ENCODE results near the gene TRERF1.

TRERF1 gene

GRCh38 chr6:42365021-42365420 lies 86.7 kb downstream of the TRERF1 start:
- no peaks in the 10 kb centered on the region for H3K79me2 ChIP-seq (ENCODE audit: insufficient read depth, low read length)
- no peaks in the 10 kb centered on the region for H4K20me1 ChIP-seq (ENCODE audit: insufficient read depth, low read length)
- TF ChIP-seq EZH2 (IDR thresholded peaks at IDR 0.05; ENCODE audit: borderline replicate concordance, low read length) = no peak
- TF ChIP-seq, protein P1, sequence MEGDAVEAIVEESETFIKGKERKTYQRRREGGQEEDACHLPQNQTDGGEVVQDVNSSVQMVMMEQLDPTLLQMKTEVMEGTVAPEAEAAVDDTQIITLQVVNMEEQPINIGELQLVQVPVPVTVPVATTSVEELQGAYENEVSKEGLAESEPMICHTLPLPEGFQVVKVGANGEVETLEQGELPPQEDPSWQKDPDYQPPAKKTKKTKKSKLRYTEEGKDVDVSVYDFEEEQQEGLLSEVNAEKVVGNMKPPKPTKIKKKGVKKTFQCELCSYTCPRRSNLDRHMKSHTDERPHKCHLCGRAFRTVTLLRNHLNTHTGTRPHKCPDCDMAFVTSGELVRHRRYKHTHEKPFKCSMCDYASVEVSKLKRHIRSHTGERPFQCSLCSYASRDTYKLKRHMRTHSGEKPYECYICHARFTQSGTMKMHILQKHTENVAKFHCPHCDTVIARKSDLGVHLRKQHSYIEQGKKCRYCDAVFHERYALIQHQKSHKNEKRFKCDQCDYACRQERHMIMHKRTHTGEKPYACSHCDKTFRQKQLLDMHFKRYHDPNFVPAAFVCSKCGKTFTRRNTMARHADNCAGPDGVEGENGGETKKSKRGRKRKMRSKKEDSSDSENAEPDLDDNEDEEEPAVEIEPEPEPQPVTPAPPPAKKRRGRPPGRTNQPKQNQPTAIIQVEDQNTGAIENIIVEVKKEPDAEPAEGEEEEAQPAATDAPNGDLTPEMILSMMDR (IDR thresholded peaks at IDR 0.05; ENCODE audit: low read length) = no peak
- no peak overlapping the region for H2AFZ ChIP-seq (ENCODE audit: low read length)
- H3K9me2 ChIP-seq (ENCODE audit: low read depth, low read length) = no peaks in the 10 kb centered on the region
- peaks cover 13% of the 10 kb centered on the region for H3K4me1 ChIP-seq (ENCODE audit: insufficient read depth, low read length, severe bottlenecking)
- no peaks in the 10 kb centered on the region; the same call in 1 of the 2 replicates for H3K27me3 ChIP-seq (ENCODE audit: insufficient read depth, low read length)
- no peaks in the 10 kb centered on the region for H3K36me3 ChIP-seq (ENCODE audit: insufficient read depth, low read length)
- no peaks in the 10 kb centered on the region for H3F3A ChIP-seq (ENCODE audit: insufficient read depth, low read length)
- H3K4me3 ChIP-seq (ENCODE audit: low read depth, low read length, poor library complexity, severe bottlenecking) = no peak overlapping the region
- H3K4me2 ChIP-seq (ENCODE audit: low read length) = no peak overlapping the region
- H3K9me3 ChIP-seq (ENCODE audit: low read length) = no peaks in the 10 kb centered on the region
- no peak overlapping the region for H3K27ac ChIP-seq (ENCODE audit: low read depth, low read length, poor library complexity, severe bottlenecking)
- H3K9ac ChIP-seq (ENCODE audit: low read length) = no peak overlapping the region

- Histone ChIP-seq H3F3A (ENCODE audit: insufficient read depth, low read length) (no peaks in the 10 kb centered on the region), H3K4me1 (ENCODE audit: insufficient read depth, low read length, severe bottlenecking) (peaks cover 13% of the 10 kb centered on the region), H3K27ac (ENCODE audit: low read depth, low read length, poor library complexity, severe bottlenecking) (no peak overlapping the region), H3K27me3 (ENCODE audit: insufficient read depth, low read length) (no peaks in the 10 kb centered on the region; the same call in 1 of the 2 replicates), H3K9ac (ENCODE audit: low read length) (no peak overlapping the region), H3K79me2 (ENCODE audit: insufficient read depth, low read length) (no peaks in the 10 kb centered on the region), H3K4me3 (ENCODE audit: low read depth, low read length, poor library complexity, severe bottlenecking) (no peak overlapping the region), H3K4me2 (ENCODE audit: low read length) (no peak overlapping the region), H3K36me3 (ENCODE audit: insufficient read depth, low read length) (no peaks in the 10 kb centered on the region), H2AFZ (ENCODE audit: low read length) (no peak overlapping the region), H4K20me1 (ENCODE audit: insufficient read depth, low read length) (no peaks in the 10 kb centered on the region), H3K9me2 (ENCODE audit: low read depth, low read length) (no peaks in the 10 kb centered on the region), H3K9me3 (ENCODE audit: low read length) (no peaks in the 10 kb centered on the region)
- TF ChIP-seq EZH2 (IDR thresholded peaks at IDR 0.05; ENCODE audit: borderline replicate concordance, low read length) = no peak
Measured at GRCh38 chr6:42363926-42364849, 87.5 kb downstream of the TRERF1 start.

GRCh38 chr6:42361036-42361435 lies 90.7 kb downstream of the TRERF1 start:
- no peaks in the 10 kb centered on the region for H3F3A ChIP-seq (ENCODE audit: insufficient read depth, low read length)
- no peaks in the 10 kb centered on the region for H3K9me2 ChIP-seq (ENCODE audit: low read depth, low read length)
- H3K4me3 ChIP-seq (ENCODE audit: low read depth, low read length, poor library complexity, severe bottlenecking) = no peak overlapping the region
- TF ChIP-seq EZH2 (IDR thresholded peaks at IDR 0.05; ENCODE audit: borderline replicate concordance, low read length) = no peak
- TF ChIP-seq, protein P1 (IDR thresholded peaks at IDR 0.05; ENCODE audit: low read length) = no peak
- H3K36me3 ChIP-seq (ENCODE audit: insufficient read depth, low read length) = no peaks in the 10 kb centered on the region
- no peak overlapping the region for H3K4me2 ChIP-seq (ENCODE audit: low read length)
- no peaks in the 10 kb centered on the region for H3K4me1 ChIP-seq (ENCODE audit: insufficient read depth, low read length, severe bottlenecking)
- no peak overlapping the region for H2AFZ ChIP-seq (ENCODE audit: low read length)
- H3K79me2 ChIP-seq (ENCODE audit: insufficient read depth, low read length) = no peaks in the 10 kb centered on the region
- H3K9ac ChIP-seq (ENCODE audit: low read length) = no peak overlapping the region
- H3K27me3 ChIP-seq (ENCODE audit: insufficient read depth, low read length) = no peaks in the 10 kb centered on the region; the same call in 1 of the 2 replicates
- H3K9me3 ChIP-seq (ENCODE audit: low read length) = no peaks in the 10 kb centered on the region
- no peaks in the 10 kb centered on the region for H4K20me1 ChIP-seq (ENCODE audit: insufficient read depth, low read length)
- no peak overlapping the region for H3K27ac ChIP-seq (ENCODE audit: low read depth, low read length, poor library complexity, severe bottlenecking)

Data from OCI-LY1 (cell line).